ENCODE measurements around the gene HIBADH.

Gene HIBADH

DNA sequence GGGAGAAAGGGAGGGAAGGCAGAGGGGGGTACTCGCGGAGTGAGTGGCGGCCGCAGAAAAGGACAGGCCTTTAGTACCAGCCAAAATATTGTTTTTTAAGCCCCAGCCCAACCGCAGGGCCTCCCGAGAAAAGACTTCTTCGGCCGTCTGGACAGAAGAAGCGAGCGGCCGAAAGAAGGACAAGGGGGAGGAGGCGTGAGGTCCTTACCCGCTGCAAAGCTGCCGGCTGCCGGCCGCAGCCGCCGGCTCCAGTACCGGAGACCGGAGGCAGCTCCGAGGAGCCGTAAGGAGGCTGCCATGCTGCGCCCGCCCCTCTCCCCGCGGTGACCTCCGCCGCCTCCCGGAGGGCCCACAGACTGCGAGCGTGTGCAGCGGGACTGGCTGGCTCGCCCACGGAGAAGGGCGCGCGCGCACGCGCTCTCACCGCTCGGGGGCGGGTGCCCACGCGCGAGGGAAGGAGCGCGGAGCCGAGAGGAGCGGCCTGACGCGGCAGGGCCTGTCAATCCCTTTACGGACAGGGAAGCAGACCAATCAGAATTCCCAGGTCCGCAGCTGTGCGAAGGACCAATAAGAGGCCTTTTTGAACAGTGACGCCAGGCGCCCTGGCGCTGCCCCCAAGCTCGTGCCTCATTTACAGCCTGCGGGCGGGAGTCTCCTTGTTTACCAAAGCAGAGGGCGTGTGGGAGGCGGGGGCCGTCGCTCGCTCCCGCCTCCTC is at the start of gene HIBADH:
TSS of gene HIBADH (minus strand) at position 394 of the 716 bp plus-strand sequence. CDS start at position 299, 95 bp downstream.
- DNase-seq (ENCODE audit: low spot score): peak; percentile 97

DNA sequence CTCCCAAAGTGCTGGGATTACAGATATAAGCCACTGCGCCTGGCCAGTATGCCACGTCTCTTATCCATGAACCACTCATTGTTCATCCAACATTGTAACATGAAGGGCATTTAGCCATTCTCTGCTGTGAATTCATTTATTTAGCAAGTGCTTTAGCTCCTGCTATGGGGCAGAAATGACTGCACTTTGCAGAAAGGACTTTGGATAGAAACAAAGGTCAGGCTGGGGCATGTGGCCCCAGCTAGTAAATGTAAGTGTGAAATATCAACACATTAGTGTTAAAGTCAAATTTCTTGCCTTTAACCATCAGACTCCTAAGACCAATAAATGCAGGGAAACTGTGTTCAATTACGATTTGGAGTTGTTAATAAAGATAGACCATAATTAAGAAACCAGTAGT is 49.5 kb upstream of the HIBADH start:
- no peak for DNase-seq (ENCODE audit: low spot score)

DNA sequence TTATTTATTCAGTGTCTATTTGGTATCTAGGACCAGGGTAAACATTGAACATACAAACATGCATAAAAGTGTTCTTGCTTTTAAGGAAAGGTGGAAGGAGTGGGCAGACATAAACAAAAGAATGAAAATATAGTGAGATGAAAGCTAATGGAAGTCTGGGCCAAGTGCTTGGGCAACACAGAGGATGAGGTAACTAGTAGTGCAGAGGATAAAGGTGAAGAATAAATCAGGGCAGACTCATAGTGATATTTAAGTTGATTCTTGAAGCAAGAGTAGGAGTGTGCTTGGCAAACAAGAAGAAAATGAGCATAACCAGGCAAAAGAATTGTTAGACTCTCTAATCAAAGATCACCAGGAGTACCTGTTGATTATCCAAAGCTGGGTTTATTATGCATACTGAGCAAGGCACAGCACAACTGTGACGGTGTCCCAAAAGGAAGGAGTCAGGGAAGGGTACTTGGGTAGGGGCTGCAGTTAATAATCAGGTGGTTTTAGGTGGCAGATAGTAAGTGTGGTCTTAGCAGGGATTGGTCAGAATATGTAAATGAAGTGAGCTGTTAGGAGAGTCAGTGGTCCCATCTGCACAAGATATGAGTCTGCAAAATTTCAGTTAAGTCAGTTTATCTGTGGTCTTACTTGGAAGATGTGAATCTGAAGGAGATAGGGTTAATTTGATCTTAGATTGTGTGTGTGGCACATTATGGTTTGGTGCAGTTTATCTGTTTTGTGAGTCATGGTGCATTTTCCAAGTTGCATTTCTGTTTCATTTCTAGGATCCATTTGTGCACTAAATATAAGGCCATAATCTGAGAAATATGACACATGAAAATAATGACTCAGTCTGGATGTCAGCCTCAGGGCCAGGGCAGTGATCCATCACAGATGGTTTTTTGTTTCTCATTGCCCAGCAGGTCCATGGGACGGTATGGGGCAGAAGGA is 46.7 kb upstream of the HIBADH start:
- DNase-seq (ENCODE audit: low spot score): no peak

DNA sequence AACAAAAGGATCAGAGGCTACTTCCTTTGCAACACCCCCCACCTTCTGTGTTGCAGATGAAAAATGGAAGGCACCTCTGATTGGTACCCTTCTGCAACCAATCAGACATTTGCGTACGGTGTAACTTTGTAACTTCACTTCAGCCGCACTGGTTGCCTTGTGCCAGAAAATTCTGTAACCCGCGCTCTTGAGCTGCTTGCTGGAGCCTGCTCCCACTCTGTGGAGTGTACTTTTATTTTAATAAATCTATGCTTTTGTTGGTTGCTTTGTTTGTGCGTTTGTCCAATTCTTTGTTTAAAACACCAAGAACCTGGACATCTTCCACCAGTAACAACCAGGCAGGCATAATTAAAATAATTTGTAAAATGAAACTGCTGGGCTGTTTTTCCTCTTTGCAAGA is 45.8 kb upstream of the HIBADH start:
- no peak for DNase-seq (ENCODE audit: low spot score)

DNA sequence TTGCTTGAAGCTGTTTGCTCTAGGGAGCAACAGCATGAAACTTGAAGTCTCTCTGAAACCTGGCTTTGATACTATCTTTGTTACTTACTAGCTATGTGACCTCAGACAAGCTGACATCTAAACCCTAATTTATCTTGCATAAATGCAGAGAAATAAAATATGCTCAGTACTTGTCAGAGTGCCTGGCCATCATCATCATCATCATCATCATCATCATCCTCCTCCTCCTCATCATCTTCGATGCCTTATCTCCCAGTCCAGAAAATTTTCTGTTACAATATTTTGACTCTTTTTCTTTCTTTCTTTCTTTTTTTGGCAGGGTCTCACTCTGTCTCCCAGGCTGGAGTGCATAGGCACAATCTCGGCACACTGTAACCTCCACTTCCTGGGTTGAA is 42.5 kb upstream of the HIBADH start:
- DNase-seq (ENCODE audit: low spot score): no peak

DNA sequence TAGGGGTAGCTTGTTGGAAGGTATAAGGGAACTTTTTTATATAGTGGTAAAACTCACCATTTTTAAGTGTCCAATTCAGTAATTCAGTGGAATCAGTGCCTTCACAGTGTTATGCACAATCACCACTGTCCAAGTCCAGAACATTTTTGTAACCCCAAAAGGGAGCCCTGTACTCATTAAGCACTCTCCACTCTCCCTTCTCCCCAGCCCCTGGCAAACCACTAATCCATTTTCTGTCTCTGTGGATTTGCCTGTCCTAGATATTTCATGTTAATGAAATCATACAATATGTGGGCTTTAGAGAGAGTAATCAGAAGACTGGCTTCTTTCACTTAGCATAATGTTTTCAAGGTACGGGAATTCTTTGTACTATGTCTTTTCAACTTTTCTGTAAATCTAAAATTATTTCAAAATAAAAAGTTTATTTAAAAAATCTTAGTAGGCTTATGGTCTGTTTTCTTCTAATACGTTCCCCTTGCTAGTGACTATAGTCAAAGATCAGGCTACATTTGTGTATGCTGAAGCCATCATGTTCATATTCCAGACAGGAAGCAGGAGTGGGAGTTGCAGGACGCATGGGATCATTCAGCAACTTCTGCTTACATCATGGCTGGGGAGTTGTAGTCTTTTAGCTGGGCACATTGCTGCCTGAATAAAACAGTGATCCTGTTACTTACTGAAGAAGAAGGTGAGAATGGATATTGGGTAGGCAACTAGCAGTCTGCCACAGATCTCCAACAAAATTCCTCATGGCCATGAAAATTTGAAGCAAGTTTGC is 41.9 kb upstream of the HIBADH start:
- no peak for DNase-seq (ENCODE audit: low spot score)

DNA sequence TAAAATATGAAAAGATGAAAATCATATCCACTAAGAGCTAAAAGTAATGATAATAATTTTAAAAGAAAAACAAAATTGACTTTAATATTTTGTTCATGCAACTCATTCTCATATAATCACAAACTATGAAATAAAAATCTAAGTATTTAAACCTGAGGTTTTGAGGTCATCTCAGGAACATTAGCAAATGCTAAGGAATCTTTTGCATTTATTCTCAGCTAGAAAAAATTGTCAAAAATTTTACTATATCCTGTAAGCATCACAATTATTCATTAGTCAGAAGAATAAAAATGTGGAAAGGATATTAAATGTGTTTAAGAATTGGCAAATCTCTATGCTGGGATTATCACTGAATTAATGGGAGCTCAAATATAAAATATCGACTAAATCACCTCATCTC is 40.5 kb upstream of the HIBADH start:
- no peak for DNase-seq (ENCODE audit: low spot score)

DNA sequence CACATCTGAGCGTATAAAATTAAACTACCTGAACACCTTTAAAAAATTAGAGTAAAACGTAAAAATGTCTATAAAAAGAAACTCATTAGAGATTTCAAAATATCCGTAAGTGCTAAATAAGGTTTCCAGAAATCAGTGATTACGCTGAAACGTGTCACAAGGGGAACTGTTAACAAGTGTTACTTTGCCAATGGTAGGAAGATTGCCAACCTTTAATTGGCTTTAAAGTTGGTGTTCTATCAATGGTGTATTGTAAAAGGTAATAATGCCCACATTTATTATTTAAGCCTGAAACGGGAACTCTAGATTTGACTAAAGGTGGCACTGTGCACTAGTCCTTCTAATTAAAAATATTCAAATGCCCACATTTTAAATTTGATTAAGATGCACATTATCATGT is 37.8 kb upstream of the HIBADH start:
- DNase-seq (ENCODE audit: low spot score): no peak

DNA sequence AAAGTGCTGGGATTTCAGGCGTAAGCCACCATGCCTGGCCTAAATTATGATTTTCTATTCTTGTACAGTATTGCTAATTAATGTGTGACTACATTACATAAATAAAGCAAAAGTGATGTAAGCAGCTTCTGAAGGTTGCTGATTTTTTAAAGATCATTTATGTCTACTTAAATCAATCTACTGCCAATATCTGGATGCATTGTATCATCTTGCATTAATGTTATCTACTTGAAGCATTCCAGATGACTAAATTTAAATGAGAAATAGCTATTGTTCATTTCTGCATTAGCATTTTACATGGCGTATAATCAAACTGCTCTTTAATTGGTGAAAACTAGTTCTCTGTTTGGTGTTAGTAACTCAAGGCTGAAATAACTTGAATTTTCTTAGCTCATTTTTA is 37.1 kb upstream of the HIBADH start:
- no peak for DNase-seq (ENCODE audit: low spot score)

DNA sequence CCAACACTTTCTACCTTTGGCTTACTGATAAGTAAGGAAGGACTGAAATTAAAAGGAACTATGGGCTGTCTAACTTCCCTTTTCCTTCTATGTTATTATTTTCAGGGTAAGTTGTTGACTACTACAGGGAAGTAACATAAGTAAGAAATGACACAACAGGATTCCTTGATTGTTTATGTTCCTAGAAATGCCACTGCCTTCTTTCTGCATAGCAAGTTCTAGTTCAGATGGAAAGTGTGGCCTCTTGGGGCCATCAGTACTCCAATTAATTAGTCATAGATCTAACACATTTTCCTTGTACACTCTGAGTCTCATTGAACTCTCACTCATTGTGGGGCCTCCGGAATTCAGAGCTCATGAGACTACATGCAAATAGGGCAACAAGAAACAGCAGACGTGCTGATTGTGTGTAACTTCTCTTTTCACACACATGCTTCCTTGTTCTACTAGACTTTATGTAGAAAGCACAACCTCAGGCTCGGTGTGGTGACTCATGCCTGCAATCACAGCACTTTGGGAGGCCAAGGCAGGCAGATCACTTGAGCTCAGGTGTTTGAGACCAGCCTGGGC is 35.3 kb upstream of the HIBADH start:
- DNase-seq (ENCODE audit: low spot score): no peak

DNA sequence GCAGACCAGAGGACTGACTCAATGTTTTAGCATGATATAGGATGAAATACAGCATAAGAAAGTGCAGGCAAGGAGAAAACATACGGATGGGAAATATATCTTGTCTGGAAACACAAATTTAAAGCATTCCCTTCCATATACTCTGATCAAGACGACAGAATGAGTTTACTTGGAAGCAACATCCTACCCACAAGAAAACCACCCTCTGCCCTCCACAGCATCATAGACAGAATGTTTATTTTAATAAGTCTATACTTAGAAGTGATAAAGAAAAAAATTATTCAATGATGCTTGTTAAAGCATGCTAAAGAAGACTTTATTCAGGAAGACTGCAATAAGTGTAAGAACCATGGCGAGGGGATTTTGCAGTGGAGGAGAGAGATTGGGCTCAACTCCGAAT is 32.4 kb upstream of the HIBADH start:
- no peak for DNase-seq (ENCODE audit: low spot score)

DNA sequence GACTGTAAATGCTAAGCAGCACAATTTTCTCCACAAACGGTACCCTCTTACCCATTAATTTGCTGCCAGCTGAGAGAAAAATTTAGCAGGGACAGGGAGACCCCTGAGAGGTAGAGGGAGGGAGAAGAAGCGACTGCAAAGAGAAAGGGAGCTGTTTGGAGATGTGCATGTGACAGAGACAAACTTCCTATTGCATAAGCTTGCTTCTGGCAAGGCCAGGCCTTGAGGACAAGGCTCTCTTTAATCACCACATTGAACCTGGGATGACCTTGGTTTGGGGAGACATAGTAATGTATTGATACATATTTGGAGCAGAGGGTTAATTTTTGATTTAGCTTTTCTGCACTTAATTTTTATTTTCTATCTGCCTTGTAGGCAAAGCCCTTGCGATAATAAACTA is 31.1 kb upstream of the HIBADH start:
- DNase-seq (ENCODE audit: low spot score): no peak

DNA sequence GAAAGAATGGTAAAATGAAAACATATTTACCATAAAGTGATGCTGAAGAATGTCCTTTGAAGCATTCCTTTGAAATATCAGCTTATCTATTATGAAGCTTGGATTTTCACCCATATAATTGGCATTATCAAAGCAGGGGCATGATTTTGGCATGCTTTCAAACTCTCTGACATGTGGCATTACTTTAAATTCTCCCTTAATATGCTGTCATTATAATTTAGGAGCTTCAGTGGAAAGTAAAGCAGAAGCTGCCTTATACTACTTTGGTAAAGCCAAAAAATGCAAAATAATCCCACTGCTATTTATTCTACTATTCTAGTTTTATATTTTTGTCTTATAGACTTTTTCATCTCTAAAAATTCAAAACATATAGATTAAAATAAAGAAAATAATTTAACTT is 28.0 kb upstream of the HIBADH start:
- no peak for DNase-seq (ENCODE audit: low spot score)

DNA sequence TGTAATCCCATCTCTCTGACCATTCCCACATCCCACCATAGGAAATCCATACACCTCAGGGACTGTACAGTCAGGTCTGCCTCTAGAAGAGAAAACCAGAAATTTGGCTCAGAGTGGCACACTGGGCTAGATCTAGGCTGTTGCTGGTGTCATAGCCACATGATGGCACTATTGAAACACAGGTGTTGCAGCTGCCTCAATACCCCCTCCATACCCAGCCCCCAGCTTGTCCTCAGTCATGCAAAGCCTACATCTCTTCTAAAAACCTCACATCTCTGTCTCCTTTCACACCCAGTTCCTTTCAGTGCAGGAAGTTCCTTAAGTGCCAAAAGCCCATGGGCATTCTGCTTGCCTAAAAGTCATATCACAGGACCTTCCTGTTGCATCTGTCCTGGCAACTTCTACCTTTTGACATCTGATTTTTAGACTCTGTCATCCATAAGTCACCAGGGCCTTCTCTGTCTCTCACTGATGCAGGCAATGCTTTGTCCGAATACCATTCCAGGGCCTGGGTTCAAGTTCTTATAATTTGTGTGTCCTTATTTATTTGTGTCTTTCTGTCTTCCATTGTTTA is 27.0 kb upstream of the HIBADH start:
- DNase-seq (ENCODE audit: low spot score): peak; percentile 69

DNA sequence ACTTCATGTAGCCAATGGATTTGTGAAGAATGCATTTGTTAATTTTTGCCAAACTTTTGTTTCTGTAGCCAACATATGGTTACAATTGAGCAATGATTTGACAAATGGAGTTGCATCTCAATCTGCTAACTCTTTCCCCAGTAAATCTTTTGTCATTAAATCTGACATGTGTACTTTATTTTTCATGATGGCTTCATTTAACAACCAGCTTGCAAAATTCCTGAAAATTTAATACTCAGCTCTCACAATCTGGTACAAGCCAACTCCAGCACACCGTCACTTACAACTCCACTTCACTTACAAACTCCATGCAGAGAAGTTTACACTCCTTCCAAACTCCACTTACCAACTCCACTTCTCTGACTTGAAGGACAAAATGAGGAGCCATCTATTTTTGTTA is 26.5 kb upstream of the HIBADH start:
- no peak for DNase-seq (ENCODE audit: low spot score)

DNA sequence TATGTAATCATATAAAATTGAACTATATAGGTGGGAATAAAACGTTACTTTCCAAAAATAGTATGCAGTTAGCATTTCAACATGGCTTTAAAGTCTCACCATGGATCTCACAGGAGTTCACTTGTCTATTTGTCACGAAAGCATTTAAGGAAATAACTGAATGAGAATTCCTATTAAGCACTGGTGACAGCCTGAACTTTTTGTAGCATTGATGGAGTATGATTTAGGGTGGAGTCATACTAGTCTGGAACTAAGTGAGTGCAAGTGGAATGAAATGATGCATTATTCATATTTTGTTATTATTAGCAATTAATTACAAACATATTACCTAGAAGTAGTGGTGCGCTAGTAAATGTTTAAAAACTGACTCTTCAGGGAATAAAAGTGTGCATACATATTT is 26.0 kb upstream of the HIBADH start:
- DNase-seq (ENCODE audit: low spot score): no peak

DNA sequence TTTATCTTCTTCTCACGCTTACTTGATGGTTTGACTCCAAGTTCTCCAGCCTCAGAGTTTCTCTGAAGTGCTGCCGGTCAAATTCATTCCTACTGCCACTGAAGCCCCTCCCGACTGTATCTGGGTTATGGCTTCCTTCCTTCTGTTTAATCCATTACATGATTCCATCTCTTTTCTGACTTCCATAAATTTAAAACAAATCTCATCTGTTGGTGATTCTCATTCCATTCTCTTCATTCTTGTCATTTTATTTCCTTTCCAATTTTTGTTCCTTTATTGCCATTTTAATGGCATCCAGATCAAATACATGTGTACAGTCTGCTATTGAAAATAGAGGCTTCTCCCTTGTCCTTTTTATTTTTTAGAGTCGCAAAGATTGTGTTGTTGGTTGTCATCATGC is 25.4 kb upstream of the HIBADH start:
- no peak for DNase-seq (ENCODE audit: low spot score)

DNA sequence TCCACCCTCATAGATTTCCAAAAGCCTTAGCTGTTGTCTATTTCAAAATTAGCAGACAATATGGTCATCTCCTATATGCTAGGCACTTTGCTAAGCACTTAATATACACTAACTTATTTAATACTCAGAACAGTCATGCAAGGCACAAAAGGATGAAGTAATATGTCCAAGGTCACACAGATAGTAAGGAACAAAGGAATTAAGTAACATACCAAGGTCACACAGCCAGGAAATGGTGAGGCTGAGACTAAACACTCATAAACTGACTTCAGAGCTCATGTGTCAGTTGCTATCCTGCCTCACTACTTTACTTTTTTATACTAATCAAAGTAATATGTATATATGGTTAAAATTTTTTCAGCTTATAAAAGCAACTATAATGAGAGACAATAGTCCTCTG is 23.6 kb upstream of the HIBADH start:
- no peak for DNase-seq (ENCODE audit: low spot score)

DNA sequence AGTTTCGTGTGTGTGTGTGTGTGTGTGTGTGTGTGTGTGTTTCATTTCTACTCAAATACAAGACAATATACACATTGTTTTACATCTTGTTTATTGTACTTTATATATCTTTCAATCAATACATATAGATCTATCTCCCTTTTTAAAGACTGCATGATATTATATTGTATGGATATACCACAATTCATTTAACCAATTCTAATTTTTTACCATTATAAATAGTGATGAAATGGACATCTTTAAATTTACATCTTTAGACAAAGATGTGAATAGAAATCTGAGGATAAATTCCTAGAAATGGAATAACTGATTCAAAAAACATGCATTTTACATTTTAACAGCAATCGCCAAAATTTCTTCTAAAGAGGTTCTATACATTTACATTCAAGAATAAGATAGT is 23.2 kb upstream of the HIBADH start:
- DNase-seq (ENCODE audit: low spot score): no peak

DNA sequence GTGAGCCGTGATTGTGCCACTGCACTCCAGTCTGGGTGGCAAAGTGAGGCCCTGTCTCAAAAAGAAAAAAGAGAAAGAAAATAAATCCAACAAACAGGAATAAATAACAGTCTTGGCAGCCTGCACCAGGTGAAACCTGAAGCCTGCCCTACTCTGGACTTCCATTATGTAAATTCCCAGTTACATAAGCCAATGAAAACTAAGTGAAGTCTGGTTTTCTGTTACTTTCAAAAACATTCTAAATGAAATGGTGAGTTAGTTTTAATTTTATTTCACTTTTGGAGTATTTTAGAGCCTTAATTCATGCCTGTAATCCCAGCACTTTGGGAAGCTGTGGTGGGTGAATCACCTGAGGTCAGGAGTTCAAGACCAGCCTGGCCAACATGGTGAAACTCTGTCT is 22.5 kb upstream of the HIBADH start:
- no peak for DNase-seq (ENCODE audit: low spot score)

DNA sequence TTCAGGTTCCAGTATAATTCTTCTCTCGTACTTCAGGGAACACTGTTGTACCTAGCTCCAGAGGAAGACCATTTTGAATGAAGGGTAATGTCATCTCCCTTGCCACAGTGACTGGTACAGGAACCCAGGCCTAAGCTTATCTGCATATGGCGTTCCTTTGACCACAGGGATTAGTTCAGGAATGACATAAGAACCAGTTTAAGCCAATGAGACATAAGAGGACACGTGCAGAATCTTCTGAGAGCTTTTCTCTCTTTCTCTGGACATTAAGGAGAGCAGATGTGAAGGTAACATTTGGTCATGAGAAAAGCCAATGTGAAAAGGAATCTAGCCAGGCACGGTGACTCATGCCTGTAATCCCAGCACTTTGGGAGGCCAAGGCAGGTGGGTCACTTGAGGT is 21.8 kb upstream of the HIBADH start:
- DNase-seq (ENCODE audit: low spot score): no peak

DNA sequence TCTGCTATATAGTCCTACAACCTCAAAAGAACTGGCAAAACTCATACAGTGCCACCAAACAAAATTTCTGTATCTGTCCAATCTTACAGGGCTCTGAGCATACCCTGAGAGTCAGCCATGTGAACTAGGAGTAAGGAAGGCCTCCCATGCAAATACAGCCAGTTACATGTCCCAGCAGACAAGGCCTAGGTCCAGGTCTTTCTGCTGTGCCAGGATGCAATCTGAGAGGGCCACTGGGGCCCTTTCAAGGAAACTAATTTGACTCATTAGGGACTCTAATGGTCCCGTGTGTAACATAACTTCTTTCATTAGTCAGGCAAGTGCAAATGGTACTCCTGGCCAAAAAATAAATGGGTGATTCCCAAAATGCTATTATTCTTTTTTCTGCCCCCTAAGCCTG is 17.9 kb upstream of the HIBADH start:
- DNase-seq (ENCODE audit: low spot score): no peak

Data from iPS-NIHi11 (cell line).